GM19438 (cell line): ENCODE measurements around the gene KLHL18.
"Not testable (repeated sequence)": the region's sequence is repeated elsewhere in the genome, so short reads cannot be mapped to it uniquely, and the experiment has no call there.

Experiments used
- ATAC-seq: cut with Tn5 transposase; IDR thresholded peaks from one replicate; pipeline ENCODE4 v1.9.1; 2021; ENCODE audit warnings: low read depth; ENCODE audit not compliant: unreplicated experiment

Gene KLHL18

GRCh38 chr3:47348411-47349154 lies 65.8 kb downstream of the KLHL18 start:
- no peak for ATAC-seq

DNA sequence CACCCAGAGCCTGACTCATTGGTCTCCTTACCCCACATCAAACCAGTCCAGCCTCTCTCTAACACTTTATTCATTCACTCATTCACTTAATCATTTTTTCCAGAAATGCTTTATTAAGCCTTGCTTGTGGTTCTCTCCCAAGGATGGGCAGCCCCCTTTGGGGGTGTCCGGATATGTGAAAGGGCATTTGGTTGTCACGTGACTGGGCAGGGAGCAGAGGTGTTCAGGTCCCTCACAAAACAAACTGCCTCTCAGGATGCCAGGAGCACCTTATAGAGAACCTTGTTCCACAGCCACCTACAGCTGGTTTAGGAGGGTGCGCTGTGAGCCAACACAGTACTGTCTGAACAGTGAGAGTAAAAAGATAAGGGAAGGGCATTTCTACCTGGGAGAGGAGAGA lies 72.3 kb downstream of the KLHL18 start:
- no peak for ATAC-seq

DNA sequence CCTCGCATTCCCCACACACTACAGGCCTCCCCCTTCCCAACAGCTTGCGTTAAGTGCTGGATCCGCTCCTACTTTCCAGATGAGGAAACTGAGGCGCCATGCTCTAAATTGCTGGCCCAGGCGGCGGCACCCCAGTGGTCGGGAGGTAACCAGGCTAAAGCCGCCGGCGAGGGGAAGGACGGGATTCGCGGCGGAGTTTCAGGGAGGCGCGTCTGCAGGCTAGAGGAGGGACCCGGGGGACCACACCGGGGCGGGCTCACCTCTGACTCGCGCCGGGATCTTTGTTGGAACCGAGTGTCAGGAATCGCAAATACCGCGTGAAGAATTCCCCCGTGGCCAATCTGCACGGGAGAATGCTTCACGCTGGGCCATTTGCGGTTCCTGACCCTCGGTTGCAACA lies 73.5 kb downstream of the KLHL18 start:
- no peak for ATAC-seq

GRCh38 chr3:47359323-47359722 lies 76.6 kb downstream of the KLHL18 start:
- ATAC-seq = no peak

DNA sequence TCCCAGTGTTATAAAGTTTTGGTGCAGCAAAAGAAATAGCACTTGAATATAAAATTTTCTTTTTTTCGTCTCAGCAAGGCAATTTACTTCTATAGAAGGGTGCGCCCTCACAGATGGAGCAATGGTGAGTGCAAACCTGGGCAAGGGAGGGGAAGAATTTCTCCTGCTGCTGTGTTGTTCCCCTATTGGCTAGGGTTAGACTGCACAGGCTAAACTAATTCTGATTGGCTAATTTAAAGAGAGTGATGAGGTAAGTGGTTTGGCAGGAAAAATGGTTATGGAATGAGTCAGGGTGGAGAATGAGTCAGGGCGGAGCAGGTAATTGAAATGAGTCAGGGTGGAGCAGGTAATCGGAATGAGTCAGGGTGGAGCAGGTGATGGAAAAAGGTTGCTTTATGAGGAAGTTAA lies 77.4 kb downstream of the KLHL18 start:
- ATAC-seq = not testable (repeated sequence)

DNA sequence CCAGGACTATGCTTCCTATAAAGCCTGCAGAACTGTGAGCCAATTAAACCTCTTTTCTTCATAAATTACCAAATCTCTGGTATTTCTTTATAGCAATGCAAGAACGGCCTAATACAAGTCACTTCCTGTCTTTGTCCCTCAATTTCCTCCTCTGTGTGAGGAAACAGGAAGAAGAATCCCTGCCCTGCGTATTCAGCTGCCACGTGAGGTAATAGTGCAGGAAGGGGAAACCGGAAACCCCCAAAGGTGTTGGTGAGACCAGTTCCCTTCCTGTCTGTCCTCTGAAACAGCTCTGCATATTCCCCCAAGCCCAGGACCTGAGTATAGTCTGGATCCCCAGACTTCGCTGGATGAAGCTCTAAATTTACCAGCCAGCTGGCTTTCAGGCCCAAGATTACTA lies 80.0 kb downstream of the KLHL18 start:
- no peak for ATAC-seq

- no peak for ATAC-seq
Measured at GRCh38 chr3:47365213-47366153, 82.7 kb downstream of the KLHL18 start.

DNA sequence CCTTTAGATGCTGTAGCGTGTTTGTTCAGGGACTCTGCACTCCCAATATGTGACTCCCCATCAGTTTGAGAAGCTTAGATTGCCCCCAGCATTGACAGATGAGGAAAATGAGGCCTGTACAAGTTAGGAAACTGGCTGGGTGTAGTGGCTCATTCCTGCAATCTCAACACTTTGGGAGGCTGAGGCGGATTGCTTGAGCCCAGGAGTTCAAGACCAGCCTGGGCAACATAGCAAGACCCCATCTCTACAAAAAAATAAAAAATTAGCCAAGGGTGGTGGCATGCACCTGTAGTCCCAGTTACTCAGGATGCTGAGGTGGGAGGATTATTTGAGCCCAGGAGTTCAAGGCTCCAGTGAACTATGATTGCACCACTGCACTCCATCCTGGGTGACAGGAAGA lies 84.1 kb downstream of the KLHL18 start:
- ATAC-seq = no peak

DNA sequence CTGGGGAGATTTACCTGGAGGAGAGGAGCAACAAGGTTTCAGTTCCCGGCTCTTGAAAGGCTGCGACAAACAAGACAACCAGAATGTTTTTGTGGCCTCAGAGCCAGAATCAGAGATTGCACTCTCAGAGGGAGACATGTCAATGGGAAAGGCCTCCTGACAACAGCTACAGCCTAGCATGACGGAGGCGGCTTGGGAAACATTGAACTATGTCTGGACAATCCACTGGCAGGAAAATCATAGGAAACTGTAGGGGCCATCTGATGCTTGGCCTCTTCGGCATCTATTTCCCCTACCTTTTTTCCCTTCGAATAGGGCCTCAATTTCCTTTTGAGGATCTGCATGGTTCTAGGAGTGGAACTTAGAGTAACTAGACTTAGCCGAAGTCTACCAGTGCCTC lies 84.9 kb downstream of the KLHL18 start:
- no peak for ATAC-seq

DNA sequence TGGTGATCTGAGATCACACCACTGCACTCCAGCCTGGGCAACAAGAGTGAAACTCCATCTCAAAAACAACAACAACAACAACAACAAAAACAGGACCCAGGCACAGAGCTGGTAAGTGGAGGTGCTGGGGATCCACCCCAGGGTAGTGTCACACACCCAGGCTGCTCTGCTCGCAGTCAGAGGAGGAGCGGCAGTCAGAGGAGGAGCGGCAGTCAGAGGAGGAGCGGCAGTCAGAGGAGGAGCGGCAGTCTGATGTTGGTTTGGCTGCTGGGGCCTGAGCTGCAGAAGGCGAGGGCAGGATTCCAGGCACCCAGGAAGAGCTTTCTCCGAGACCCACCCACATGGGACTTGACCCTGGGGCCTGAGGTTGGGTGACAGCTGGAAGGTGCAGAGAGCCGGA lies 87.3 kb downstream of the KLHL18 start:
- ATAC-seq = not testable (repeated sequence)

- ATAC-seq = no peak
Measured at GRCh38 chr3:47370887-47371697, 88.3 kb downstream of the KLHL18 start.

DNA sequence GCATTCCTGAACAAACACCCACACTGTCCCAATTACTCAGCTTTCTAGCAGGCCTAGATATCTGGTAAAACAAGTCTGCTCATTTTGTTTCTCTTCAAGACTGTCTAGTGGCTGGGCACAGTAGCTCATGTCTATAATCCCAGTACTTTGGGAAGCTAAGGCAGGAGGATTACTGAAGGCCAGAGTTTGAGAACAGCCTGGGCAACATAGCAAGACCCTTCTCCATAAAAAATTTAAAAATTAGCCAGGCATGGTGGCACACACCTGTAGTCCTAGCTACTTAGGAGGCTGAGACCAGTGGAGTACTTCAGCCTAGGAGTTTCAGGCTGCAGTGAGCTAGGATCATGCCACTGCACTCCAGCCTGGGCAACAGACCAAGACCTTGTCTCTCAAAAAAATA lies 91.8 kb downstream of the KLHL18 start:
- ATAC-seq = no peak

DNA sequence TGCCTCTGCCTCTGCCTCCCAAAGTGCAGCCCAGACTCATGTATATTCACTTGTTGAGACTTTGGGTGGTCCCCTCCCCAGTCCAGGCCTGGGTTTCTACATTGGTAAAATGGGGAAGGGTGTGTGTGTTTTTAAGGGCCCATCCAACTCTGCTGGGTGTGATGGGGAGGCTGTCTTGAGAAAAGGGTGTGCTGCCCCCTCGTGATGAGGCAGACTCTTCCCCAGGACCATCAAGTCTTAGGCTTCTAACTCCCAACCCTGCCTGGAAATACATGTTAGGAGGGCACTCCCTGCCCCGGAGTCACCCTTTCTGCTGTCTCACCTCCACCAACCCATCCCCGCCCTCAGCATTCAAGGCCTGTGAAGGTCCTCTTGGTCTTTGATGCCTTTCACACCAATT lies 93.6 kb downstream of the KLHL18 start:
- no peak for ATAC-seq

- no peak for ATAC-seq
Measured at GRCh38 chr3:47377186-47377585, 94.4 kb downstream of the KLHL18 start.

GRCh38 chr3:47378869-47379268 lies 96.1 kb downstream of the KLHL18 start:
- ATAC-seq = no peak

DNA sequence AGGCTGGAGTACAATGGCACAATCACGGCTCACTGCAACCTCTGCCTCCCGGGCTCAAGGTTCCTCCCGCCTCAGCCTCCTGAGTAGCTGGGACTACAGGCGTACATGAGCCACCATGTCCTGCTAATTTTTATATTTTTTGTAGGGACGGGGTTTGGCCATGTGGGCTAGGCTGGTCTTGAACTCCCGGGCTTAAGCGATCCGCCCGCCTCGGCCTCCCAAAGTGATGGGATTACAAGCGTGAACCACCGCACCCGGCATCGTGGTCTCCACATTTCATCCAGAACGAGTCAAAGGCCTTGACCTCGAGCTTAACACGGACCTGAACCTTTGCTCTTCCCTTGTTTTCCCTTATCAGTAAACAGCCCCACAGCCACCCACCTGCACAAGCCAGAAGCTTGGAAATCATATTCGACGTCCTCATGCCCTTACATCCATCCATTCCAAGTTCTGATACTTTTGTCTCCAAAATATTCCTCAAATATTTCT lies 96.7 kb downstream of the KLHL18 start:
- ATAC-seq = no peak

DNA sequence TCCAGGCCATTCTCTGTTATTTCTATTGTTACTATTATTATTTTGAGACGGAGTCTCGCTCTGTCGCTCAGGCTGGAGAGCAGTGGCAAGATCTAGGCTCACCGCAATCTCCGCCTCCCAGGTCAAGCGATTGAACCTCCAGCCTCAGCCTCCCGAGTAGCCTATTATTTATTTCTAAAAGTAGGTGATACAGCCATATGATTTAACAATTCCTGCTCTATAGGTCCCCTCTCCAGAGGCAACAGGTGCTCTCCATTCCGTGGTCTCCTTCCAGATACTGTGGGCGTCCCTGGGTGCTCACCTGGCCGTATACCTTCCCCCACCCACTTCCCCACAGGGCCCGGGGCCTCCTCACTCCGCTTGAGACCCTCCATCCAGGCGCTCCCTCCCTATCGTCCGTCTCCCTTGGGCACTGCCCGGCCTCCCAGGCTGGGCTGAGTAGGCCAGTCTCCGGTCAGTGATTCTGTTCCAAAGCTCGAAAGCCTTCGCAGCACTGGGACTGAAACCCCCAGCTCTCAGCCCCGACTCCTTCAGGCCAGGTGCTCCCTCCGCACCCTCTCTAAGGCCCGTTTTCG lies 97.4 kb downstream of the KLHL18 start:
- ATAC-seq = no peak

DNA sequence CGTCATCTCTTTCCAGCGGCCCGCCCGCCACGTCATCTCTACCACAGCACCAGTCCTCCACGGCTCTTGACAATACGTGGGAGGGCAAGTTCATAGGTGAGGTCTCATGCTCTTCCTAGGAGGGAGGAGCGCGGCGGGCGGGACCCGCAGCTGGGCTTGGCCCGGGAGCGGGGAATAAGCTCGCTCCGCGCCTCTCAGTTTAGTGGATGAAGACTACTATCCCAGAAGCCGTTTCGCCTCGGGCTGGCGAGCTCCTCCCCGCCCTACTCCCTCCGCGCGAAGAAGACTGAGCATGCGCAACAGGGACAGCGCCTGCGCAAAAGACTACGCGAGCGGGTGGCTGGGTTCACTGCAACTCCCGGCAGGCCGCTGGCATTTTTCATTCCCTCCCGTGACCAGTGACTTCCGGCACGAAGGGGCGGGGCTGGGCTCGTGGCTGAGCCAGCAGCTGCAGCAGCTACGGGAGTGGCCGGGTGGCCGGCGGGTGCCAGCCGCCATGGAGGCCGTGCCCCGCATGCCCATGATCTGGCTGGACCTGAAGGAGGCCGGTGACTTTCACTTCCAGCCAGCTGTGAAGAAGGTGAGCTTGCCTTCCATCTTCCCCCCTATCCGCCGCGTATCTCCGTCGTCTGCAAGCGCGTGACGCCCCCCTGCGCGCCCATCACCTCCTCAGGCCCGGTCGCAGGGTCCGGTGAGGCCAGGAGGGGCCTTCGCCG lies 98.0 kb downstream of the KLHL18 start, which contains the start of gene PTPN23:
TSS of gene PTPN23 (plus strand) at position 421 of the 716 bp plus-strand sequence. CDS start at position 497, 76 bp downstream.
- ATAC-seq = peak; percentile 70

- peak; percentile 69 for ATAC-seq
Measured at GRCh38 chr3:47381317-47382157, 98.8 kb downstream of the KLHL18 start.
